ENCODE measurements around the gene PEF1. TPM values are rescaled to one million over a fixed set of nuclear protein-coding genes. Genes with fewer than 3 reads are reported as not detected.

Gene PEF1
- total and polyA plus RNA-seq, 2 of the 8 experiments (the other 6 are each of a cell fraction or from before 2014, with no cell fraction given), result 35.2 to 69.2 TPM

DNA sequence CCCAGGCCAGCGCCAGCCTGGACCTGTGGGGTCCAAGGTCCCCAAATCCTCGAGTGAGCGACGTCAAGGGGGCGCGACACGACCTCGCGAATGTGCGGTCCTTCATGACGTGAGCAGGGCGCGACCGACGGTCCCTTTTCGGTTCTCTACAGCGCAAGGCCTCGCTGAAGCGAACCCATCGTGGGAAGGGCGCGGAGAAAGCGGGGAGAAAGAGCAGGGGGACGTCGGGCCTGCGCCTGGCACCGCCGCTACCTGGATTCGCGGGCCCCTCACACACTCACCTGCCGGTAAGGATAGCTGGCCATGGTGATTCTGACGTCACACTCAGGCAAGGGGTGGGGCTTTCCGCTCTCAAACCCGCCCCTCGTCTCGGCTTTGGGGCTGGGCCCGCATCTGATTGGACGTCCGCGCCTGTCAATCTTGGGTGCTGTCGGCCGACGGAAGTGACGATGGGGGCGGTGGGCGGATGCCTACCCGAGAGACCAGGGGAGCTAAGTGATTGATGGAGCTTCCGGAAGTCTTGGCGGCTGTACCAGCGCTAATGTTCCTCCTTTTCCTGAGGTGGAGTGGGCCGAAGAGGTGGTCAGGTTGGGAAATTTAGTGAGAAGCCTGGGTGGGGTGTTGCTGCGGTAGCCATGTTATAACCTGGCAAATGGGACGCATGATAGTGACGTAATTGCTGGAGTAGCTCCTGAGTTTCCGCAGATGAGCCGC, at the start of gene PEF1 (continued):
- TF ChIP-seq, protein P1, sequence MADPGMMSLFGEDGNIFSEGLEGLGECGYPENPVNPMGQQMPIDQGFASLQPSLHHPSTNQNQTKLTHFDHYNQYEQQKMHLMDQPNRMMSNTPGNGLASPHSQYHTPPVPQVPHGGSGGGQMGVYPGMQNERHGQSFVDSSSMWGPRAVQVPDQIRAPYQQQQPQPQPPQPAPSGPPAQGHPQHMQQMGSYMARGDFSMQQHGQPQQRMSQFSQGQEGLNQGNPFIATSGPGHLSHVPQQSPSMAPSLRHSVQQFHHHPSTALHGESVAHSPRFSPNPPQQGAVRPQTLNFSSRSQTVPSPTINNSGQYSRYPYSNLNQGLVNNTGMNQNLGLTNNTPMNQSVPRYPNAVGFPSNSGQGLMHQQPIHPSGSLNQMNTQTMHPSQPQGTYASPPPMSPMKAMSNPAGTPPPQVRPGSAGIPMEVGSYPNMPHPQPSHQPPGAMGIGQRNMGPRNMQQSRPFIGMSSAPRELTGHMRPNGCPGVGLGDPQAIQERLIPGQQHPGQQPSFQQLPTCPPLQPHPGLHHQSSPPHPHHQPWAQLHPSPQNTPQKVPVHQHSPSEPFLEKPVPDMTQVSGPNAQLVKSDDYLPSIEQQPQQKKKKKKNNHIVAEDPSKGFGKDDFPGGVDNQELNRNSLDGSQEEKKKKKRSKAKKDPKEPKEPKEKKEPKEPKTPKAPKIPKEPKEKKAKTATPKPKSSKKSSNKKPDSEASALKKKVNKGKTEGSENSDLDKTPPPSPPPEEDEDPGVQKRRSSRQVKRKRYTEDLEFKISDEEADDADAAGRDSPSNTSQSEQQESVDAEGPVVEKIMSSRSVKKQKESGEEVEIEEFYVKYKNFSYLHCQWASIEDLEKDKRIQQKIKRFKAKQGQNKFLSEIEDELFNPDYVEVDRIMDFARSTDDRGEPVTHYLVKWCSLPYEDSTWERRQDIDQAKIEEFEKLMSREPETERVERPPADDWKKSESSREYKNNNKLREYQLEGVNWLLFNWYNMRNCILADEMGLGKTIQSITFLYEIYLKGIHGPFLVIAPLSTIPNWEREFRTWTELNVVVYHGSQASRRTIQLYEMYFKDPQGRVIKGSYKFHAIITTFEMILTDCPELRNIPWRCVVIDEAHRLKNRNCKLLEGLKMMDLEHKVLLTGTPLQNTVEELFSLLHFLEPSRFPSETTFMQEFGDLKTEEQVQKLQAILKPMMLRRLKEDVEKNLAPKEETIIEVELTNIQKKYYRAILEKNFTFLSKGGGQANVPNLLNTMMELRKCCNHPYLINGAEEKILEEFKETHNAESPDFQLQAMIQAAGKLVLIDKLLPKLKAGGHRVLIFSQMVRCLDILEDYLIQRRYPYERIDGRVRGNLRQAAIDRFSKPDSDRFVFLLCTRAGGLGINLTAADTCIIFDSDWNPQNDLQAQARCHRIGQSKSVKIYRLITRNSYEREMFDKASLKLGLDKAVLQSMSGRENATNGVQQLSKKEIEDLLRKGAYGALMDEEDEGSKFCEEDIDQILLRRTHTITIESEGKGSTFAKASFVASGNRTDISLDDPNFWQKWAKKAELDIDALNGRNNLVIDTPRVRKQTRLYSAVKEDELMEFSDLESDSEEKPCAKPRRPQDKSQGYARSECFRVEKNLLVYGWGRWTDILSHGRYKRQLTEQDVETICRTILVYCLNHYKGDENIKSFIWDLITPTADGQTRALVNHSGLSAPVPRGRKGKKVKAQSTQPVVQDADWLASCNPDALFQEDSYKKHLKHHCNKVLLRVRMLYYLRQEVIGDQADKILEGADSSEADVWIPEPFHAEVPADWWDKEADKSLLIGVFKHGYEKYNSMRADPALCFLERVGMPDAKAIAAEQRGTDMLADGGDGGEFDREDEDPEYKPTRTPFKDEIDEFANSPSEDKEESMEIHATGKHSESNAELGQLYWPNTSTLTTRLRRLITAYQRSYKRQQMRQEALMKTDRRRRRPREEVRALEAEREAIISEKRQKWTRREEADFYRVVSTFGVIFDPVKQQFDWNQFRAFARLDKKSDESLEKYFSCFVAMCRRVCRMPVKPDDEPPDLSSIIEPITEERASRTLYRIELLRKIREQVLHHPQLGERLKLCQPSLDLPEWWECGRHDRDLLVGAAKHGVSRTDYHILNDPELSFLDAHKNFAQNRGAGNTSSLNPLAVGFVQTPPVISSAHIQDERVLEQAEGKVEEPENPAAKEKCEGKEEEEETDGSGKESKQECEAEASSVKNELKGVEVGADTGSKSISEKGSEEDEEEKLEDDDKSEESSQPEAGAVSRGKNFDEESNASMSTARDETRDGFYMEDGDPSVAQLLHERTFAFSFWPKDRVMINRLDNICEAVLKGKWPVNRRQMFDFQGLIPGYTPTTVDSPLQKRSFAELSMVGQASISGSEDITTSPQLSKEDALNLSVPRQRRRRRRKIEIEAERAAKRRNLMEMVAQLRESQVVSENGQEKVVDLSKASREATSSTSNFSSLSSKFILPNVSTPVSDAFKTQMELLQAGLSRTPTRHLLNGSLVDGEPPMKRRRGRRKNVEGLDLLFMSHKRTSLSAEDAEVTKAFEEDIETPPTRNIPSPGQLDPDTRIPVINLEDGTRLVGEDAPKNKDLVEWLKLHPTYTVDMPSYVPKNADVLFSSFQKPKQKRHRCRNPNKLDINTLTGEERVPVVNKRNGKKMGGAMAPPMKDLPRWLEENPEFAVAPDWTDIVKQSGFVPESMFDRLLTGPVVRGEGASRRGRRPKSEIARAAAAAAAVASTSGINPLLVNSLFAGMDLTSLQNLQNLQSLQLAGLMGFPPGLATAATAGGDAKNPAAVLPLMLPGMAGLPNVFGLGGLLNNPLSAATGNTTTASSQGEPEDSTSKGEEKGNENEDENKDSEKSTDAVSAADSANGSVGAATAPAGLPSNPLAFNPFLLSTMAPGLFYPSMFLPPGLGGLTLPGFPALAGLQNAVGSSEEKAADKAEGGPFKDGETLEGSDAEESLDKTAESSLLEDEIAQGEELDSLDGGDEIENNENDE (IDR thresholded peaks at IDR 0.05; ENCODE audit: insufficient replicate concordance, low read length), result no peak
- TF ChIP-seq POU5F1 (IDR thresholded peaks at IDR 0.05; ENCODE audit: low read depth, low read length) (no peak), JUND (IDR thresholded peaks at IDR 0.05; ENCODE audit: low read length) (peak; percentile 56), SUZ12 (IDR thresholded peaks at IDR 0.05; ENCODE audit: low read length) (no peak), TAF7 (optimal IDR thresholded peaks at IDR 0.05; ENCODE audit: borderline replicate concordance, low read depth, low read length) (peak; percentile 51), SIX5 (IDR thresholded peaks at IDR 0.05; ENCODE audit: low read depth, low read length) (peak; percentile 49), TEAD4 (IDR thresholded peaks at IDR 0.05; ENCODE audit: low read depth, low read length) (no peak), RBBP5 (IDR thresholded peaks at IDR 0.05; ENCODE audit: borderline replicate concordance, low read depth, low read length) (peak; percentile 82; the same call in 1 of the 2 replicates)
- TF ChIP-seq, protein P2, sequence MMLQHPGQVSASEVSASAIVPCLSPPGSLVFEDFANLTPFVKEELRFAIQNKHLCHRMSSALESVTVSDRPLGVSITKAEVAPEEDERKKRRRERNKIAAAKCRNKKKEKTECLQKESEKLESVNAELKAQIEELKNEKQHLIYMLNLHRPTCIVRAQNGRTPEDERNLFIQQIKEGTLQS (IDR thresholded peaks at IDR 0.05; ENCODE audit: insufficient read depth, low read depth, low read length), result peak; percentile 95
